ENCODE results near the gene TRPM2.
"Not testable (repeated sequence)": the region's sequence is repeated elsewhere in the genome, so short reads cannot be mapped to it uniquely, and the experiment has no call there.

TRPM2 gene

DNA sequence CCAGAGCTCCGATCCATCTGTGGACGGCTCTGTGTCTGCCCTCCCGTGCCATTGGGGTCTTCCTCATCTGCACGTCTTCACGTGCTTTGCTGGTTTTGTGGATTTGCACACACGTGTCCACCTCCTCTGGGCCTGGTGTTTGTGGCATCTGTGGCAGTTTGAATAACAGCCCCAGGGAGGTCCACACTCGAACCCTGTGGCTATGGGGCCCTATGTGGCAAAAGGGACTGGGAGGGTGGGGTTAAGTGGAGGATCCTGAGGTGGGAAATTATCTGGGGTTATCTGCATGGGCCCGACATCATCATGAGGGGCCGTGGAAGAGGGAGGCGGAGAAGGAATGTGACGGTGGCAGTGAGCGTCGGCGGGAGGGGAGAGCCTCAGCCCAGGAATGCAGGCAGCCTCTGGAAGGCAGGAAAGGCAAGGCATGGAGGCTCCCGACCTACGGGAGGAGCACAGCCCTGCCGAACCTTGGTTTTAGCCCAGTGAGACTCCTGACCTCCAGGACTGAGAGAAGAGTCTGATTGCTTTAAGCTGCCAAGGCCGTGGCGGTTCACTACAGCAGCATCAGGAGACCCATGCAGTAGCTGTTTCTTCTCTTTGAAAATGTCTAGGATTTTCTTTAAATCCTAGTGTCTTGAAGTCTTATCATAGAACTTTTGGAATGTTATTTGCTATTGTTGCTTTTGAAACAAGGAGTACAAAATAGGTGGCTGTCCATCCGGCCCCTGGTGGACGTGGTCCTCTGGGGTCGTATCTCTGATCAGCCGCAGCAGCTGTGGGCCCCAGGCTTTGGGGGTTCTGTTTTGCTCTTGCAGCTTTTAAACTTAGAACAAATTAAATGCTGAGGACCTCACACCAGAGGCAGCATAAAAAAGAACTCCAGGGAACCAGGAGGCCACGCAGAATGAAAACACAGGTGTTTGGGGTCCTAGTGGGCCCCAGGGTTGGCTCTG lies 61.9 kb downstream of the TRPM2 start:
- no peak for TF ChIP-seq POLR2A (IDR thresholded peaks at IDR 0.05; ENCODE audit: low read depth, low read length)
- FAIRE-seq: no peak
- DNase-seq (ENCODE audit: insufficient read length, low spot score): no peak

GRCh38 chr21:44416193-44416592 lies 62.8 kb downstream of the TRPM2 start:
- no peak for TF ChIP-seq POLR2A (IDR thresholded peaks at IDR 0.05; ENCODE audit: low read depth, low read length)
- DNase-seq (ENCODE audit: insufficient read length, low spot score) (no peak), FAIRE-seq (no peak)

- FAIRE-seq; DNase-seq (ENCODE audit: insufficient read length, low spot score): not testable (repeated sequence)
Observed at GRCh38 chr21:44417621-44418107, 64.2 kb downstream of the TRPM2 start.

GRCh38 chr21:44418108-44418875 lies 64.9 kb downstream of the TRPM2 start:
- DNase-seq (ENCODE audit: insufficient read length, low spot score): no peak
- no peak for FAIRE-seq
- no peak for TF ChIP-seq POLR2A (IDR thresholded peaks at IDR 0.05; ENCODE audit: low read depth, low read length)

DNA sequence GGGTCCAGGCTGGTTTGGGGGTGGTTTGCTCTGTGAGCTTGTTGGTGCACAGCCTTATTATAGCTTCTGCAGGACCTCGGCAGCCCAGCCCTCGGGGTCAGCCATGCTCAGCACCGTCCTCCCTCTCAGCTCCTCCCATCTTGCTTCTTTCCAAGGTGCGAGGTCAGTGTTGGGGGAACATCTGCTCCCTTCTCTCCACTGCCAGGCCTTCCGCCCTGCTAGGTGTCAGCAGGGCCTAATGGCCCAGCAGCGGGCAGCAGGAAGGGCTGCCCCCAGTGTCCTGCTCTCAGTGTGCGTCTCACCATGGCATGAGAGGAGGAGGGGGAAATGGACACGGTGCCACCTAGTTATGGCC lies 65.4 kb downstream of the TRPM2 start:
- no peak for TF ChIP-seq POLR2A (IDR thresholded peaks at IDR 0.05; ENCODE audit: low read depth, low read length)
- no peak for FAIRE-seq
- DNase-seq (ENCODE audit: insufficient read length, low spot score): no peak

GRCh38 chr21:44419679-44420078 lies 66.3 kb downstream of the TRPM2 start:
- no peak for TF ChIP-seq POLR2A (IDR thresholded peaks at IDR 0.05; ENCODE audit: low read depth, low read length)
- no peak for DNase-seq (ENCODE audit: insufficient read length, low spot score)
- FAIRE-seq: no peak

DNA sequence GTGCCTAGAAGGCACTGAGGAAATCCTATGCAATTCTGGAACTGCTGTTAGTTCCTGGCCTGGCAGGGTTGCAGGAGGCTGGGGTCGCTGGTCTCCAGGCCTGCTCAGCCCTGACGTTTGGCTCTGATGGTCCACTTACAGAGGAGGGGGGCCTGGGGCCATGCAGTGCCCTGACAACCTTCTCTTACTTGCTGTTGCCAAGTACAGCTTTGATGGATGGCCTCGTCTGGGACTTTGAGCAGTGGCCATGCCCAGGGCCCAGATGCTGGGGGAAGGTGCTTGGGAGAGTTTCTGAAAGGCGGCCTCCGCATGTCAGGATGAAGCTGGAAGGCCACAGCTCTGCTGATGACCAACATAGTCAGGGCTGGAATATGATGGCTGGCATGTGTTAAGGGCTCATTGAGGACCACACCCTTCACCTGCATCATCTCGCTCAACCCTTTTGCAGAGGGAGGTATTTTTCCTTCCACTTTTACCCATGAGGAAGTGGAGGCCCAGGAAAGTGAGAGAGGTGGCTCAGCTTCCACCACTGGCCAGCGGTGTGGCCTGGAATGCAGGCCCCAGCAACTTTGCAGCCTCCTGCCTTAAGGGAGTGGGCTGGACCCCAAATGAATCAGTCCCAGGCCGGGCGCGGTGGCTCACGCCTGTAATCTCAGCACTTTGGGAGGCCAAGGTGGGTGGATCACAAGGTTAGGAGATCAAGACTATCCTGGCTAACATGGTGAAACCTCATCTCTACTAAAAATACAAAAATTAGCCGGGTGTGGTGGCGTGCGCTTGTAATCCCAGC lies 67.2 kb downstream of the TRPM2 start:
- FAIRE-seq: no peak
- no peak for TF ChIP-seq POLR2A (IDR thresholded peaks at IDR 0.05; ENCODE audit: low read depth, low read length)
- no peak for DNase-seq (ENCODE audit: insufficient read length, low spot score)

DNA sequence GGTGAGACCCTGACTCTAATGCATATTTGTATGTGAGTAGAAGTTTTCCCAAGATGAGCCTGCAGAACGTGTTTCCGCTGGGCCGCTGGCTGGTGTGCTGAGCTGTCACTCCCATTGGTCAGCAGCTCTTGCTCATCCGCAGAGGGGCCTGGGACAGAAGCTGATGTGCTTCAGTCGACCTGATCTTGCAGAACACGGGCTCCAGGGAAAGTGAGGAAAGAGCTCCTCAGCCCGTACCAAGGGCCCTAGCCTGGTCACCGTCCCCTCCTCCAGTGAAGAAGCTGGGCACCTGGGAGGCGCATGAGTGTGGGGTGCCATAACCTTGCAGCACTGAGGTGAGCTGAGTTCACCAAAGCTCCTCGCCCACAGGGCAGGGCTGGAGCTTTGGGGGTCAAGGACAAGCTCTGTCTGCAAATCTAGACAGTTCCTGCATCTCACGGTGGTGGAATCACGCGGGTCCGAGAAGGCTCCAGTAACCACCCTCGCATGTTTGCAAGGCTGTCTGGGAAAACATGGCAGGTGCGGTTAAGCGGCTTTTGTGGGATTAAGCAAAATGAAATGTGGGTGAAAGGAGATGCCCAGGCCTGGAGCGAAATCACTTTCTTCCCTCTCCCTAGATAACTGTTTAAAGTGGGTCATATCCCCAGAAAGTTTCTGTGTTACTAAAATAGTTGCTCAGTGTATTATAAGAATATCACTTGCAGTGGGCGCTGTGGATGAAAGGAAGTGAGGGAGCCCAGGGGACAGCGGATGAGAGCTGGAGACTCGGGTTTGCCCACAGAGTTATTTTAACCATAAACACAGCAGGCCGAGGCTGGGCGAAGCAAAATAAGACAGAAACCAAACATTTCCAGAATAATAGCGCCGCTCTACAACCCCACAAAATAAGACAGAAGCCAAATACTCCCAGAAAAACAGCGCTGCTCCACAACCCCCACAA lies 68.8 kb downstream of the TRPM2 start:
- no peak for DNase-seq (ENCODE audit: insufficient read length, low spot score)
- TF ChIP-seq POLR2A (IDR thresholded peaks at IDR 0.05; ENCODE audit: low read depth, low read length): no peak
- no peak for FAIRE-seq

DNA sequence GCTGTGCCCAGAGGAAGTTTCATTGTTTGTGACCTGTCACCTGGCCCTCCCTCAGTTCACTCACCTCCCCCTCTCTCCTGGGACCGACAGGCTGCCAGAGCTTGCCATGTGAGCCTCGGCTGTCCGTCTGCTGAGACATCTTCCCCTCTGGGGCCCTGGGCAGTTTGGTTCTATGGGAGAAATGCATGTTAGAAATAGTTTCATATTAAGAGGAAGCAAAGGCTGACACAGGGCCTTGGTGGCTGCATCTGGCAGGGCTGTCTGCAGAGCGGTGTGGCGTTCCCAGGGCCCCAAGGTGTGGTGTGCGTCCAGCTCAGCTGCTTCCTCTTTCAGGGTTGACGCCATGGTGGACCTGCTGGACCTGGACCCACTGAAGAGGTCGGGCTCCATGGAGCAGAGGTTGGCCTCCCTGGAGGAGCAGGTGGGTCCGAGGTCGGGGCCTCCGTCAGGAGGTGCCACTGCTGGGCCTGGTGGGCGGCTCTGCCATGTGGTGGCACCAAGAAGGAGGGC lies 69.9 kb downstream of the TRPM2 start:
- TF ChIP-seq POLR2A (IDR thresholded peaks at IDR 0.05; ENCODE audit: low read depth, low read length): no peak
- DNase-seq (ENCODE audit: insufficient read length, low spot score): no peak
- FAIRE-seq: no peak

- FAIRE-seq (no peak), DNase-seq (ENCODE audit: insufficient read length, low spot score) (no peak)
- no peak for TF ChIP-seq POLR2A (IDR thresholded peaks at IDR 0.05; ENCODE audit: low read depth, low read length)
Observed at GRCh38 chr21:44423941-44424607, 70.7 kb downstream of the TRPM2 start.

GRCh38 chr21:44424608-44425306 lies 71.3 kb downstream of the TRPM2 start:
- FAIRE-seq (no peak), DNase-seq (ENCODE audit: insufficient read length, low spot score) (no peak)
- no peak for TF ChIP-seq POLR2A (IDR thresholded peaks at IDR 0.05; ENCODE audit: low read depth, low read length)
